Retina (tissue), 1 donor: ENCODE measurements around the gene PLEKHG7.

Experiments used
- DNase-seq: peaks from one replicate; pipeline ENCODE4 v3.0.0-alpha.2; 2016

Gene PLEKHG7

DNA sequence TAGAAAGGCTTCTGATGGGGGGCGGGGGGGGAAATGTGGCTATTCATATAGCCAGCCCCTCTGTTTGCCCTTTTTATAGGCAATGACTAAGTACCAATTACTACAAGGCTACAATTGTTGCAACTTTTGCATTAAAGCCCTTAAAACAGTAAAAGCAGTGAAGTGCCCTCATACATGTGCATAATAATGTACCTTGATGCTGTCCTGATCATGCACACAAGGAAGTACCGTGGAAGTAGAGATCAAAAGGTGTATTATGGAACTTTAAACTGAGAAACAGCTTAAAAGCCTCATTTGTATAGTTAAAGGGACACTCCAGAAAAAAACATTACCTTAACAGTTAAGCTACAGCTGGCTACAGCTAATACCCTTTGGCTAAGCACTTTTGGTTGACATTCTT is 111.8 kb downstream of the PLEKHG7 start:
- DNase-seq = no peak

GRCh38 chr12:92821142-92821541 is 118.4 kb downstream of the PLEKHG7 start:
- no peak for DNase-seq
